GM19395 (cell line): Measurements from ENCODE around the gene CPPED1.

Experiments
- ATAC-seq: cut with Tn5 transposase; IDR thresholded peaks from one replicate; pipeline ENCODE4 v1.9.1; 2021; ENCODE audit warnings: mild to moderate bottlenecking, moderate library complexity; ENCODE audit not compliant: unreplicated experiment

Gene CPPED1

GRCh38 chr16:12685806-12686205, 117.9 kb downstream of the CPPED1 start:
- ATAC-seq = no peak

DNA sequence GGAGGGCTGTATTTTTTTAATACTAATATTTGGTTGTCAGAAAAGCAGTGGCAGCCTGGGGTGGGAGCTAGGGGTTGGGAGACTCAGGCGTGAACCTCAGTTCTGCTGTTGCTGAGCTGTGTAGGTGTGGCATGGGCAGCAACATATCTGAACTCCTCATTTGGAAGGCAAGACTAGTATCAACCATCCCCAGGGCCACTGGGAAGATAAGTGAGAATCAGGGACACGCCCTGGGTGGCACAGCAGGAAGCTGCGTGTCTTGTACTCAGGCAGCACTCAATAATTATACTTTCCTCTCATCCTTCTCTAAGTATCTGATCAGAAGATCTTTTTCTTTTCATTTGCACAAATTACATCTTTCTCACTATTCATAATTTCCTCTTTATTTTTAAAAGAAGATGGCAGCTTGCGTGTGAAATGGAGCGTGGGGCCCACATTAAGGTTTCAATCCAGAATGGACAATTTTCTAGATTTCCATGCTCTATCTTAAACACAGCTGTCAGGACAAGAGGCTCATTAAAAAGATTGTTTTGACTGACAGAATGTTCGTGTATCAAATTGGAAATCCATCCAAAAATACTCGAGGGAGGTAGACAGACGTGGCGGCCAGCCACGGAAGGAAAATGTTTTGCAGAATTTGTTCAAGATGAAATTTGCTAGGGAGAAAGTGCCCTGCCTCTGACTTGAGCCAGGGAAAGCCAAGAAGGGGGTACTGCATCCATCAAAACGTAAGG, 121.1 kb downstream of the CPPED1 start:
- ATAC-seq = no peak

GRCh38 chr16:12681653-12682052, 122.0 kb downstream of the CPPED1 start:
- no peak for ATAC-seq

DNA sequence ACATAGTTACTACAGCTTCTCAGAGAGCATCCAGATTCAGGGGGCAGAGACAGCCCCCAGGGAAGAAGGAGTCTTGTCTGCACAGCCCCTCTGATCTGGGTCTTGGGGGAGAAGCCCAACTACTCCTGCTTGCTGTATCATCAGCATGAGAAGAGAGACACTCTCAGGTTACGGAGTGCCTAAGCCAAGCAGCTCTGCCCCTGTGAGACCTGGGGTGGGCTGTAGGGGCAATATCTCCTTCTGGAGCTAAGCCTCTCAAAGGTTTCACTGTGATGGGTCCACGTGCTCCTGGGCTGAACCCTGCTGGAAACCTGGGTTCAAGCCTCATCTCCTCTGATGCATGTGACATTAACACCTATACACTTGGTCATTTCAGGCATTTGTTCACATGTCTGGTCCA, 123.2 kb downstream of the CPPED1 start:
- no peak for ATAC-seq

DNA sequence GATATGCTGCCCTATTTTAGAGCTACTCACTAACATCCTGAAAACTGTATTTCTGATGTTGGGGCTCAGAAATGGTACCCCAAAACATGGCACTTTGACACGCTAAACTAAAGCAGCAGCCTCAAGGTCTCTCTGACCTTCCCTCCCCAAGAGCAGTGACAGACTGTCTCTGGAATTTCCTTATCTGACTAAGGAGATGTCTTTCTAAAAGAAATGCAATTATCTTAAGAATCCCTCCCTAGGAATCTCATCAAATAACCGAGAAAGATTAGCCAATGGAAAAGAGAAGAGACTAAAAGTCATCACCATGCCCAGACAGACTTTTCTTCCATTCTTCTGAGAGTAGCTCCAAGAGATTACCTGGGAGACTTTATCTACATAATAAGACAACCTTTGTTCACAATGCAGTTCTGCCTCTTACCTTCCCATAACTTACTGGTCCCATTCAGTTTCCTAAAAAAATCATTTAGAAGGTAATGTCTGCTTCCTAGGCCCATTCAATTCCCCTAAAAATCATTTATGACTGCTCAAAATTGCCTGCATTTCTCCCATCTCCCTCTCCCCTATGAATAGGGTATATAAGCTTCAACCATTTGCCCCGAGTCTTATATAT, 123.9 kb downstream of the CPPED1 start:
- ATAC-seq = no peak

DNA sequence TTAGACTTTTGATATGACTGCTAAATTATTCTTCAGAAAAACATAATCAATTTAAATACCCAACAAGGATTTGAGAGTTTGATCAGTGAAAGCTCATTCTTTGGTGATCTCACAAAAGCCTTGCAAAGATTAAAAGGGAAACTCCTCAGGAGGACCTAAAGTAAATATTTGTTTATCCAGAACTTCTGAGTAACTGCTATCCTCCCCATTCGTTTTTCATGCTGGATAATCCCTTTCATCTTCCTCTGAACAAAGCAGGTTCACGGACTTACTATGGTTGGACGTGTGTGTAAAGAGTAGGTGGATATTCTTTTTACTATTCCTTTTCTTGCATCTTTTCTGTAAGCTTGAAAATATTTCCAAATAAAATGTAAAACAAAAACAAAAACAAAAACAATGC, 124.7 kb downstream of the CPPED1 start:
- ATAC-seq = no peak

DNA sequence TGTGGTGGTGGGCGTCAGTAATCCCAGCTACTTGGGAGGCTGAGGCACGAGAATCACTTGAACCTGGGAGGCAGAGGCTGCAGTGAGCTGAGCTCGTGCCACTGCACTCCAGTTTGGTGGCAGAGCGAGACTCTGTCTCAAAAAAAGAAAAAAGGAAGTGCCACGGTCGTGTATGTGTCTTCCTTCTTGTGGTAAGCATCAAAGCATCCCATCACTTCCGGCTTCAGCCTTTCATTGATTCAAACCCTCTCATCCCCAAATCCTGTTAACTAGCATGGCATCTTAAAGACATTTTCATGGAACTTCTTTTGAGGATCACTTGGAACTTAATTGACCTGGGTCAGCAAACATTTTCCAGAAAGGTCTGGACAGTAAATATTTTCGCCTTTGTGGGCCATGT, 126.2 kb downstream of the CPPED1 start:
- no peak for ATAC-seq

GRCh38 chr16:12675852-12676251, 127.8 kb downstream of the CPPED1 start:
- ATAC-seq = no peak

- ATAC-seq = no peak
These were observed 128.6 kb downstream of the CPPED1 start for GRCh38 chr16:12675046-12675445.

DNA sequence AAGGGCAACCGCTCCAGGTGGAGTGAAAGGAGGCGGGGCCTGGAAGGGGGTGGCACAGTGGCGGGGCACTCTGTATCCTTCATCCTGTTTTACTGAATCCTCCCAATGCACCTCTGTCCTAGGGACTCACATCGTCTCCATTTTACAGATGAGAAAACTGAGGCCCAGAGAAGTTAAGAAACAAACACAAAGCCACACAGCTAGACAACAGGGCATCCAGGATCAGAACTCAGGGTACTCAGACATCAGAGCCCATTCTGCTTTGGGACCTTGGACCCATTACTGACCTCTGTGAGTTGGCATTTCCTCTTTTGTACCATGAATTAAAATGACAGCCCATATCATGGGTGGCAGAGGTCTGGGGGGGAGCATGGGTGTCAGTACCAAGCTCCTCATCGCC, 129.2 kb downstream of the CPPED1 start:
- no peak for ATAC-seq

DNA sequence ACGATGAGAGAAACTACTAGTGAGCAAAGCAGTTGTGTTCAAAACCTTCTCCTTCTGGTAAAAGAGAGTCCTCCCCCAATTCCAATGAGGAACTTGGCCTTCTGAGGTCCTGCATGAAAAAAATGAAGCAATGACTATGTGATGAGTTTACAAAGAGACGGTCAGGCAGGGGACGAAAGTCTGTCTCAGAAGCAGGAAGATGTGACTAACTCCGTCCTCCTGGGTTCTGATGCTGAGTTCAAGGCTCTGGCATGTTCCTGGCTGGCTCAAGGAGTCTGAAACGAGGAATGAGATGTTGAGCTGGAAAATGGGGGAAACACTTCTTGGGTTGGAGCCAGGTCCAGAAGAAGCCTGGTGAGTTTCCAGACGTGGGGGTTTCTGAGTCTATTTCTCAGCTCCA, 129.6 kb downstream of the CPPED1 start:
- ATAC-seq = no peak

DNA sequence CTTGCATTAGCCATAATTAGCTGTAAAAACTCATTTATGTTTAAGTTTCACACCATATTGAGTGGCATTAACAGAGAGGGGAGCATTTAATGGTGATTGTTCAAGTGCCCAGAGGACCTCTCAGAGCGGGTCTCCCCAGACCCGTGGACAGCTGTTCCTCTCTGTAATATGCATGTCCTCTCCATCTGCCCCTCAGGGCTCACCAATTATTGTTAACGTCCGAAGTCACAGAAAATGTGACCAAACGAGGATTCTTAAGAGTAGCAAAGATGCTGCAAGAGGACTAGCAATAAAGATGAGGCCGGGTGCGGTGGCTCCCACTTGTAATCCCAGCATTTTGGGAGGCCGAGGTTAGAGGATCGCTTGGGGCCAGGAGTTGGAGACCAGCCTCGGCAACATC, 130.2 kb downstream of the CPPED1 start:
- no peak for ATAC-seq

- no peak for ATAC-seq
These were observed 130.7 kb downstream of the CPPED1 start for GRCh38 chr16:12672986-12673385.

- ATAC-seq = no peak
These were observed 133.8 kb downstream of the CPPED1 start for GRCh38 chr16:12669908-12670307.

GRCh38 chr16:12667909-12668308, 135.8 kb downstream of the CPPED1 start:
- no peak for ATAC-seq

DNA sequence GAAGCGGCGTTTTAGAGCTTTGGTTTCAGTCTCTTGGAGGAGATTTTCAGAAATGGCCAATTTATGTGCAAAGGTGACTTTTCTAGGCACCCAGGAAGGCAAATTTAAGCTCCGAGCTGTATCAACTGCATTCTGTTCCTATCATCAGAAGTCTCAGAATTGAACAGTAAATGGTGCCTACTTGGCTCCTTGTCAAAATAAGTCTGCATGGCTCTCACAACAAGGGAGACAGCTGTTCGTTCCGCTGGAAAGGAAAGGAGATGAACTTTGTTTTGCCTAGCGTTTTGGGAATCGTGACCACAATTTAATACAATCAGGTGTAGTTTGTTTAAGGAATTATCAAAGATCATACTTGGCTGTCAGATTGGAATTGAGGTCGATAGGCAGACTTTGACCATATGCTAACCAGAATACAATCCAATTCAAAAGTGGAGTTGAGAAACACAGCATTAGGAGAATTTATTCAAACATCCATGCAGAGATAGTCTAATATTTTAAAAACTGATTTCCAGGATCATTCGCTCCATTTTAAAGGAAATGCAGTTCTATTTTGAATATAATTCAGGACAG, 139.4 kb downstream of the CPPED1 start:
- ATAC-seq = no peak

- no peak for ATAC-seq
These were observed 142.0 kb downstream of the CPPED1 start for GRCh38 chr16:12661656-12662172.

DNA sequence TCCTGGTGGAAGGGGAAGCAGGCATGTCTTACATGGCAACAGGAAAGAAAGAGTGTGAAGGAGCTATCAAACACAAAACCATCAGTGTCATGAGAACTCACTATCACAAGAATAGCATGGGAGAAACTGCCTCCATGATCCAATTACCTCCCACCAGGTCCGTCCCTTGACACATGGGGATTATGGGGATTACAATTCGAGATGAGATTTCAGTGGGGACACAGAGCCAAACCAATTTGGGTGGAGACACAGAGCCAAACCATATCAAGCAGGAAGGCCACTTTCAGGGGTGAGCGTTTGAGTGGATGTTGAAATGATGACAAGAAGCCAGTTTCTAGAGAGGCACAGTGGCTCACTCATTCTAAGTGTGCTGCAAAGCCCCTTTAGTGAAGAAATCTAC, 143.8 kb downstream of the CPPED1 start:
- no peak for ATAC-seq

GRCh38 chr16:12658506-12658905, 145.2 kb downstream of the CPPED1 start:
- no peak for ATAC-seq

- no peak for ATAC-seq
These were observed 148.2 kb downstream of the CPPED1 start for GRCh38 chr16:12655537-12655936.

DNA sequence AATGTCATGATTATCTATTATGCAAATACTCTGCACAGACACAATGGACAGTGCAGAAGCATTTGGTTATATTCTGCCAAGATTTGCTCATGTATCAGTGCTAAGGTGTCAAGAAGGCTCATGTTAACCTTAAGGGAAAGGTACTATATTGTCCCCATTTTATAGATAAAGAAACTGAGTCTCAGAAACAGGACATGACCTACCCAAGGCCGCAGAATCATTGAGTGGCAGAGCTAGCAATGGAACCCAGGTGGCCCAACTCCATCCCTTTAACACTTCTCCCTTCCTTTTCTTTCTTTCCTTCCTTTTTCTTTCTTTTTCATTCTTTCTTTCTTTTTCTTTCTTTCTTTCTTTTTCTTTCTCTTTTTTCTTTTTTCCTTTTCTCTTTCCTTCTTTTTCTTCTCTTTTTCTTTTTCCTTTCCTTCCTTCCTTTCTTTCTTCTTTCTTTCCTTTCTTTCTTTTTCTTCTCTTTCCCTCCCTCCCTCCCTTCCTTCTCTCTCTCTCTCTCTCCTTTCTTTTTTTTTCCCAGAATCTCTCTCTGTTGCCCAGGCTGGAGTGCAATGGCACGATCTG, 149.8 kb downstream of the CPPED1 start:
- ATAC-seq = no peak

- no peak for ATAC-seq
These were observed 150.8 kb downstream of the CPPED1 start for GRCh38 chr16:12652924-12653323.
